MM.1S (cell line): ENCODE results near the gene UNK.

ENCODE experiments used
- DNase-seq: peaks from one replicate; pipeline ENCODE4 v3.0.0-alpha.2; 2015
- H2AFZ ChIP-seq: fragments of 300-600 bp; sonication (generic); 2 replicates; pipeline ENCODE4 v1.6.0; 2016; ENCODE audit warnings: antibody characterized with exemption, low read length
- H3F3A ChIP-seq: fragments of 300-600 bp; sonication (generic); 2 replicates; pipeline ENCODE4 v1.6.1; 2016; ENCODE audit warnings: mild to moderate bottlenecking, antibody characterized with exemption, low read length, moderate library complexity, mixed read lengths; ENCODE audit not compliant: insufficient read depth
- H3K27ac ChIP-seq: fragments of 300-600 bp; sonication (generic); 2 replicates; pipeline ENCODE4 v1.5.1; 2016; ENCODE audit warnings: mild to moderate bottlenecking, low read length
- H3K27me3 ChIP-seq: fragments of 300-600 bp; sonication (generic); replicated peaks from 2 replicates; pipeline ENCODE4 v1.6.0; 2016; ENCODE audit warnings: low read length; ENCODE audit not compliant: insufficient read depth
- H3K36me3 ChIP-seq: fragments of 300-600 bp; sonication (generic); replicated peaks from 2 replicates; pipeline ENCODE4 v1.6.1; 2016; ENCODE audit warnings: mild to moderate bottlenecking, low read length, mixed read lengths; ENCODE audit not compliant: insufficient read depth
- H3K4me1 ChIP-seq: fragments of 300-600 bp; sonication (generic); 2 replicates; pipeline ENCODE4 v1.6.1; 2016; ENCODE audit warnings: low read length, mixed read lengths
- H3K4me2 ChIP-seq: fragments of 300-600 bp; sonication (generic); 2 replicates; pipeline ENCODE4 v1.6.0; 2016; ENCODE audit warnings: low read depth, low read length
- H3K4me3 ChIP-seq: fragments of 300-600 bp; sonication (generic); 2 replicates; pipeline ENCODE4 v1.5.1; 2016; ENCODE audit warnings: low read length, mixed read lengths
- H3K79me2 ChIP-seq: fragments of 300-600 bp; sonication (generic); 2 replicates; pipeline ENCODE4 v1.6.1; 2016; ENCODE audit warnings: mixed run types, low read length, mixed read lengths
- H3K9ac ChIP-seq: fragments of 300-600 bp; sonication (generic); 2 replicates; pipeline ENCODE4 v1.6.1; 2016; ENCODE audit warnings: low read length, mixed read lengths
- H3K9me2 ChIP-seq: fragments of 300-600 bp; sonication (generic); replicated peaks from 2 replicates; pipeline ENCODE4 v1.6.1; 2016; ENCODE audit warnings: mild to moderate bottlenecking, low read length, mixed read lengths; ENCODE audit not compliant: insufficient read depth
- H3K9me3 ChIP-seq: fragments of 300-600 bp; sonication (generic); replicated peaks from 2 replicates; pipeline ENCODE4 v1.6.1; 2016; ENCODE audit warnings: mild to moderate bottlenecking, low read length, mixed read lengths; ENCODE audit not compliant: insufficient read depth
- H4K20me1 ChIP-seq: fragments of 300-600 bp; sonication (generic); 2 replicates; pipeline ENCODE4 v1.6.1; 2016; ENCODE audit warnings: mild to moderate bottlenecking, low read length, moderate library complexity, mixed read lengths; ENCODE audit not compliant: insufficient read depth
- CTCF ChIP-seq: fragments of 300-600 bp; sonication (generic); IDR thresholded peaks from 2 replicates; pipeline ENCODE4 v1.5.1; 2016; ENCODE audit warnings: antibody characterized with exemption, low read length, mixed read lengths
- EZH2 ChIP-seq: fragments of 300-600 bp; sonication (generic); optimal IDR thresholded peaks from 2 replicates; pipeline ENCODE3; 2017; ENCODE audit warnings: low read depth, mild to moderate bottlenecking, antibody characterized with exemption, low read length, mixed read lengths
- EZH2phosphoT487 ChIP-seq: fragments of 300-600 bp; sonication (generic); IDR thresholded peaks from 2 replicates; pipeline ENCODE4 v1.6.1; 2018; ENCODE audit warnings: antibody characterized with exemption, low read length

UNK gene

DNA sequence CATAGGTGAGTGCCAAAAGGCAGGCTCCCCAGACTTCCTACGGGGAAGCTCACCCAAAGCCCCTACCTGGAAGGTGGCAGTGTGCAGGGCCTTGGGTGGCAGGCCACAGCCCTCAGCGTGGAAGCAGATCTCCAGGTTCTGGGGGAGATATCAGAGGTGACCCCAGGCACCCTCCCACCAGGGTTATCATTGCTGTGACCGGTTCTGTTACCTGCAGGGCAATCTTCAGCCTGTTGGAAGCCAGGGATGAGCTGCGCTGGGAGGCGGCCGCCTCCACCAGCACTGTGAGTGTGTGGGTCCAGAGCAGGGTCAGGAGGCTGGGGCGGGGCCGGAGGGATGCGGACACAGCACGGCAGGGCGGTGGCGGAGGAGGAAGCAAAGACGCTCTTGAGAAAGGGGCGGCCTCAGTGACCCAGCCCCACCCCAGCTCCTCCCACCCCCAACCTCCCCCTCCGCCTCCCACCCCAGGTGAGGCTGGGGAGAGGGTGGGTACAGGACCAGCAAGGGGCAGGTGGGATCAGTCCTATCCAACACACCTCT is 46.5 kb downstream of the UNK start:
- no peak overlapping the region for H3K9ac ChIP-seq

DNA sequence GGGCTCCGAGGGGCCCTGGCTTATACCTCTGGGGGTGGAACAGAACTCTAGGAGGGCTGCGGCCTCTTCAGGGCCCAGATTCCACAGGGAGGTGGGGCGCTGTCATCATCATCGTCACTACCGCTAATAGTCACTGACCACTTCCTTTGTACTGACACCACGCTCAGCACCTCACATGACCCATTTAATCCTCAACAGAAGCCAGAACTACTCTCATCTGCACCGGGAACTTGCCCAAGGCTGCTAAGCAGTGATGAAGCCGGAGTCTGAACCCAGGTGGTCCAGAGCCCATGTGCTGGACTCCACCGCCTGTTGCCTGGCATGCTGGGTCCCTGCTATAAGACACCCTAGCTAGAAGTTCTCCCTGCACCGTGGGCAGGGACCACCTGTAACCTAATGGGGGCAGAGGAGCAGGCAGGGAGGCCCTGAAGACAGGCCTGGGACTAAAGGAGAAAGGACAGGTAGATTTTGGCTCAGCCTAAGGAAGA is 47.6 kb downstream of the UNK start:
- Histone ChIP-seq H3K9me3 (no peaks in the 10 kb centered on the region), H3K9ac (no peak overlapping the region), H3K9me2 (no peaks in the 10 kb centered on the region), H3K36me3 (no peaks in the 10 kb centered on the region), H3K27me3 (no peaks in the 10 kb centered on the region), H3K4me2 (no peak overlapping the region), H2AFZ (no peak overlapping the region), H4K20me1 (no peaks in the 10 kb centered on the region), H3K4me1 (no peaks in the 10 kb centered on the region), H3K4me3 (no peak overlapping the region), H3F3A (no peaks in the 10 kb centered on the region), H3K79me2 (no peaks in the 10 kb centered on the region), H3K27ac (no peak overlapping the region)
- no peak for TF ChIP-seq EZH2phosphoT487
- no peak for TF ChIP-seq CTCF
- TF ChIP-seq EZH2: no peak
- no peak for DNase-seq

More for the DNA sequence above, 46.5 kb downstream of the UNK start:
- H3K36me3 ChIP-seq: no peaks in the 10 kb centered on the region
- H3K4me2 ChIP-seq: no peak overlapping the region
- no peak for TF ChIP-seq EZH2
- no peak for TF ChIP-seq CTCF
- no peak for TF ChIP-seq EZH2phosphoT487
- H3F3A ChIP-seq: no peaks in the 10 kb centered on the region
- no peaks in the 10 kb centered on the region for H3K9me2 ChIP-seq
- no peak overlapping the region for H3K27ac ChIP-seq
- DNase-seq: no peak
- no peaks in the 10 kb centered on the region for H3K27me3 ChIP-seq
- H3K4me3 ChIP-seq: no peak overlapping the region
- H3K4me1 ChIP-seq: no peaks in the 10 kb centered on the region
- H2AFZ ChIP-seq: no peak overlapping the region
- H3K9me3 ChIP-seq: no peaks in the 10 kb centered on the region
- H3K79me2 ChIP-seq: no peaks in the 10 kb centered on the region
- no peaks in the 10 kb centered on the region for H4K20me1 ChIP-seq

- Histone ChIP-seq H3K36me3 (no peaks in the 10 kb centered on the region), H2AFZ (no peak overlapping the region), H3K27ac (no peak overlapping the region), H3K4me1 (no peaks in the 10 kb centered on the region), H3F3A (no peaks in the 10 kb centered on the region), H3K27me3 (no peaks in the 10 kb centered on the region), H3K4me2 (no peak overlapping the region), H4K20me1 (no peaks in the 10 kb centered on the region), H3K9me2 (no peaks in the 10 kb centered on the region), H3K9me3 (no peaks in the 10 kb centered on the region), H3K79me2 (no peaks in the 10 kb centered on the region), H3K9ac (no peak overlapping the region), H3K4me3 (no peak overlapping the region)
- TF ChIP-seq EZH2 (no peak), CTCF (no peak), EZH2phosphoT487 (no peak)
- no peak for DNase-seq
Measured at GRCh38 chr17:75832652-75833400, 48.2 kb downstream of the UNK start.
